GM19099 (cell line): Measurements from ENCODE around the gene ABCD3.

Experiments
- POLR2A ChIP-seq: IDR thresholded peaks from 3 replicates; pipeline ENCODE4 v1.6.1; 2011; ENCODE audit warnings: low read depth; ENCODE audit not compliant: insufficient read length; ENCODE audit errors: extremely low read depth

Gene ABCD3

GRCh38 chr1:94456736-94457135, 38.5 kb downstream of the ABCD3 start:
- no peak for TF ChIP-seq POLR2A

- no peak for TF ChIP-seq POLR2A
Measured at GRCh38 chr1:94462606-94463005, 44.4 kb downstream of the ABCD3 start.

GRCh38 chr1:94463056-94463764, 45.0 kb downstream of the ABCD3 start:
- no peak for TF ChIP-seq POLR2A

GRCh38 chr1:94463765-94464330, 45.7 kb downstream of the ABCD3 start:
- no peak for TF ChIP-seq POLR2A

GRCh38 chr1:94468708-94469107, 50.5 kb downstream of the ABCD3 start:
- TF ChIP-seq POLR2A: no peak

GRCh38 chr1:94471271-94471670, 53.1 kb downstream of the ABCD3 start:
- no peak for TF ChIP-seq POLR2A

GRCh38 chr1:94475232-94475631, 57.0 kb downstream of the ABCD3 start:
- no peak for TF ChIP-seq POLR2A

GRCh38 chr1:94479682-94480081, 61.5 kb downstream of the ABCD3 start:
- TF ChIP-seq POLR2A: no peak

- TF ChIP-seq POLR2A: no peak
Measured at GRCh38 chr1:94481473-94481933, 63.3 kb downstream of the ABCD3 start.

- no peak for TF ChIP-seq POLR2A
Measured at GRCh38 chr1:94486990-94487389, 68.8 kb downstream of the ABCD3 start.

GRCh38 chr1:94490556-94490955, 72.4 kb downstream of the ABCD3 start:
- TF ChIP-seq POLR2A: no peak

- TF ChIP-seq POLR2A: no peak
Measured at GRCh38 chr1:94496076-94496755, 78.0 kb downstream of the ABCD3 start.

GRCh38 chr1:94501426-94501825, 83.2 kb downstream of the ABCD3 start:
- no peak for TF ChIP-seq POLR2A

GRCh38 chr1:94501935-94502334, 83.7 kb downstream of the ABCD3 start:
- TF ChIP-seq POLR2A: no peak

GRCh38 chr1:94503153-94503552, 85.0 kb downstream of the ABCD3 start:
- TF ChIP-seq POLR2A: no peak

GRCh38 chr1:94504601-94505000, 86.4 kb downstream of the ABCD3 start:
- no peak for TF ChIP-seq POLR2A
